Right atrium auricular region (tissue), 2 donors: Measurements from ENCODE around the gene FKBP5. TPM values are rescaled to one million over a fixed set of nuclear protein-coding genes. Genes with fewer than 3 reads are reported as not detected.

Experiments used
- DNase-seq: peaks from one replicate; pipeline ENCODE4 v3.0.0-alpha.2; 2019; ENCODE audit warnings: low spot score
- H3K27ac ChIP-seq, 2 donors: fragments of 200-600 bp; sonication (generic); 1 replicate in 1 of 2; 2 replicates in 1 of 2; pipeline ENCODE4 v1.5.1; 2016 to 2019
- H3K27me3 ChIP-seq, 2 donors: fragments of 200-600 bp; sonication (generic); one replicate each; pipeline versions ENCODE4 v1.5.1 to v1.6.0; 2017 to 2019
- H3K36me3 ChIP-seq: fragments of 200-600 bp; sonication (generic); one replicate; pipeline ENCODE4 v1.5.1; 2016
- H3K4me1 ChIP-seq, 2 donors: fragments of 200-600 bp; sonication (generic); one replicate each; pipeline versions ENCODE4 v1.5.1 to v1.6.0; 2017 to 2019
- H3K4me3 ChIP-seq, 2 donors: fragments of 200-600 bp; sonication (generic); 1 replicate in 1 of 2; 2 replicates in 1 of 2; pipeline ENCODE4 v1.5.1; 2017 to 2019; ENCODE audit warnings: mild to moderate bottlenecking in 1 of 2, moderate library complexity in 1 of 2
- H3K9me3 ChIP-seq, 2 donors: fragments of 200-600 bp; sonication (generic); one replicate each; pipeline ENCODE4 v1.5.1; 2019
- total RNA-seq, 2 donors: library from RNA; depleted of rRNA; stranded (reverse); fragments of >200 nt; gene quantifications; one replicate each; pipeline ENCODE4 v1.1.0, GENCODE V29; 2016
- TF ChIP-seq, protein P1 (sequence below), 2 donors: fragments of 200-600 bp; sonication (generic); IDR thresholded peaks; one replicate each; pipeline ENCODE4 v1.5.1; 2019; ENCODE audit warnings: antibody characterized with exemption in 2 of 2

Gene FKBP5
- total RNA-seq, 2 donors from 2014 or later, result 135 TPM

GRCh38 chr6:35733633-35734032 is 44.9 kb upstream of the FKBP5 start:
- TF ChIP-seq, protein P1, sequence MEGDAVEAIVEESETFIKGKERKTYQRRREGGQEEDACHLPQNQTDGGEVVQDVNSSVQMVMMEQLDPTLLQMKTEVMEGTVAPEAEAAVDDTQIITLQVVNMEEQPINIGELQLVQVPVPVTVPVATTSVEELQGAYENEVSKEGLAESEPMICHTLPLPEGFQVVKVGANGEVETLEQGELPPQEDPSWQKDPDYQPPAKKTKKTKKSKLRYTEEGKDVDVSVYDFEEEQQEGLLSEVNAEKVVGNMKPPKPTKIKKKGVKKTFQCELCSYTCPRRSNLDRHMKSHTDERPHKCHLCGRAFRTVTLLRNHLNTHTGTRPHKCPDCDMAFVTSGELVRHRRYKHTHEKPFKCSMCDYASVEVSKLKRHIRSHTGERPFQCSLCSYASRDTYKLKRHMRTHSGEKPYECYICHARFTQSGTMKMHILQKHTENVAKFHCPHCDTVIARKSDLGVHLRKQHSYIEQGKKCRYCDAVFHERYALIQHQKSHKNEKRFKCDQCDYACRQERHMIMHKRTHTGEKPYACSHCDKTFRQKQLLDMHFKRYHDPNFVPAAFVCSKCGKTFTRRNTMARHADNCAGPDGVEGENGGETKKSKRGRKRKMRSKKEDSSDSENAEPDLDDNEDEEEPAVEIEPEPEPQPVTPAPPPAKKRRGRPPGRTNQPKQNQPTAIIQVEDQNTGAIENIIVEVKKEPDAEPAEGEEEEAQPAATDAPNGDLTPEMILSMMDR (IDR thresholded peaks at IDR 0.05), result no peak
- H3K4me3 ChIP-seq, result no peak overlapping the region
- no peaks in the 10 kb centered on the region for H3K9me3 ChIP-seq
- H3K27ac ChIP-seq, result peak overlapping the region; percentile 100
- H3K36me3 ChIP-seq, result no peaks in the 10 kb centered on the region
- no peak for DNase-seq
- H3K4me1 ChIP-seq, result peaks cover 2 to 75% of the 10 kb centered on the region in 2 donors
- no peaks in the 10 kb centered on the region for H3K27me3 ChIP-seq

GRCh38 chr6:35731736-35732532 is 43.2 kb upstream of the FKBP5 start:
- Histone ChIP-seq H3K27ac (peak overlapping the region; percentile 100), H3K4me1 (peaks cover 0 to 84% of the 10 kb centered on the region in 2 donors), H3K36me3 (no peaks in the 10 kb centered on the region), H3K4me3 (peak overlapping the region; percentile 48 to 67), H3K9me3 (no peaks in the 10 kb centered on the region), H3K27me3 (no peaks in the 10 kb centered on the region)
- TF ChIP-seq, protein P1 (IDR thresholded peaks at IDR 0.05), result peak in 1 of 2 donors; percentile 27
- peak; percentile 96 for DNase-seq

- Histone ChIP-seq H3K36me3 (no peaks in the 10 kb centered on the region), H3K9me3 (no peaks in the 10 kb centered on the region), H3K27me3 (no peaks in the 10 kb centered on the region), H3K4me1 (peaks cover 0 to 86% of the 10 kb centered on the region in 2 donors), H3K27ac (peak overlapping the region; percentile 100), H3K4me3 (peak overlapping the region; percentile 48 to 67)
- TF ChIP-seq, protein P1 (IDR thresholded peaks at IDR 0.05), result no peak
- peak; percentile 98 for DNase-seq
Measured at GRCh38 chr6:35731414-35731735, 42.7 kb upstream of the FKBP5 start.

DNA sequence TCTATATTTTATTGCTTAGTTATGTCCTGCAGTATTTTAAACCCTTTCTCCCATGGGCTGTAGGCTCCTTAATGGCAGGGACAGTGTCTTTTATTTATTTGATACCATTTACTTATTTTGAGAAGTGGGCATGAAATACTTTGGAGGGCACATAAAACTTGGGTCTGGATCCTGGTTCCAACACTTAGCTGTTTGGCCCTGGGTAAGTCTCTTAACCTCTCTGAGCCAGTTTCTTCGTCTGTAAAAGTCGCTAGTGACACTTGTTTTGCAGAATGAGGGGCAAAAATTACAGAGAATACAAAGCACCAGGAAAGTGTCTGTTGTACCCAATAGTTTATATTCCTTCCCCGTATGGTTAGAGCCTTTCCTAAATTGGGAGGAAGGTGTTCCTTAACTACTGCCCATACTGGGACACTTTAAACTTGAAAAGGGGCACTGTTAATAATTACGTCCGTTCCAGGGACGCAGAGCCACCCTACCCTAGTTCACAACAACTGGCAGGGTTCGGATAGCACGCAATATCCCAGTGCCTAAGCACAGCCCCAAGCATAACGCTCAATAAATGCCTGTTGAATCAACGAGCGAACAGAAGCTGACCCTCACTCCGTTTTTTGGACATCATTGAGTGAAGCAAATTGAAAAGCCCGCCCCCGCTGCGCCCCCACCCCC is 42.2 kb upstream of the FKBP5 start:
- Histone ChIP-seq H3K4me1 (peaks cover 0 to 86% of the 10 kb centered on the region in 2 donors), H3K9me3 (no peaks in the 10 kb centered on the region), H3K4me3 (peak overlapping the region; percentile 5 to 67), H3K27ac (peak overlapping the region; percentile 100), H3K27me3 (no peaks in the 10 kb centered on the region), H3K36me3 (no peaks in the 10 kb centered on the region)
- peak; percentile 70 for DNase-seq
- TF ChIP-seq, protein P1 (IDR thresholded peaks at IDR 0.05), result no peak

DNA sequence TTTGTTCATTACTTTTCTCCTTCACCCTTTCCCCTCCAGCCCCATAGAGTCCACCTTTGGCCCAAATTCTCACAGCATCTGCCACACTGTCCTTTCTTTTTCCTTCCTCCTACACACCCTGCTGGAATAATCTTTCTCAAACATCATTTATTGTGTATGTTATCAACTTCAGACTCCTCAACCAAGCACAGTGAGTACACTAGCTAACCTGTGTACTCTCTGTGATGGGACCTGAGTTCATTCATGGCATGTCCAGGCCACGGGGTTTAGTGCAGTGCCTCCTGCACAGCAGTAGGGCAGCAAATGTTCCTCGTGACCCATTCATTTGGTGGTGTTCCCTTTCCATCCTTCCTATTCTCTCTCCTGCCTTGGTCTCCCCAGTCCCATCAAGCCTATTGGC is 41.0 kb upstream of the FKBP5 start:
- Histone ChIP-seq H3K4me1 (peaks cover 0 to 90% of the 10 kb centered on the region in 2 donors), H3K4me3 (no peak overlapping the region), H3K27me3 (no peaks in the 10 kb centered on the region), H3K27ac (peak overlapping the region; percentile 100), H3K36me3 (no peaks in the 10 kb centered on the region), H3K9me3 (no peaks in the 10 kb centered on the region)
- no peak for DNase-seq
- TF ChIP-seq, protein P1 (IDR thresholded peaks at IDR 0.05), result no peak
